Stomach (tissue), 9 donors: Measurements from ENCODE around the gene PRKAR2B. TPM values are rescaled to one million over a fixed set of nuclear protein-coding genes. Genes with fewer than 3 reads are reported as not detected.
"Not testable (repeated sequence)": the region's sequence is repeated elsewhere in the genome, so short reads cannot be mapped to it uniquely, and the experiment has no call there.

Source experiments
- DNase-seq, 2 donors: peaks; one replicate each; pipeline versions ENCODE4 v3.0.0 to v3.0.0-alpha.2; 2013 to 2019
- H3K27ac ChIP-seq, 5 donors: fragments of 200-600 bp in 4 of 5; sonication (generic) in 4 of 5; one replicate each; pipeline ENCODE4 v1.5.1; 2013 to 2019; ENCODE audit warnings: mild to moderate bottlenecking in 1 of 5, moderate library complexity in 1 of 5
- H3K27me3 ChIP-seq, 3 donors: fragments of 200-600 bp; sonication (generic); one replicate each; pipeline ENCODE4 v1.5.1; 2017 to 2019; ENCODE audit warnings: mixed run types in 1 of 3
- H3K36me3 ChIP-seq, 4 donors: fragments of 200-600 bp; sonication (generic); 1 replicate in 3 of 4; 2 replicates in 1 of 4; pipeline ENCODE4 v1.5.1; 2016 to 2019
- H3K4me1 ChIP-seq, 4 donors: fragments of 200-600 bp; sonication (generic); one replicate each; pipeline ENCODE4 v1.5.1; 2016 to 2019
- H3K4me3 ChIP-seq, 4 donors: fragments of 200-600 bp; sonication (generic) in 3 of 4; one replicate each; pipeline ENCODE4 v1.5.1; 2016 to 2019; ENCODE audit warnings: mild to moderate bottlenecking in 1 of 4
- H3K9me3 ChIP-seq, 4 donors: fragments of 200-600 bp; sonication (generic); one replicate each; pipeline ENCODE4 v1.5.1; 2016 to 2019
- EP300 ChIP-seq: sonication (generic); formaldehyde crosslinking; IDR thresholded peaks from one replicate; pipeline ENCODE4 v1.6.1; 2017; ENCODE audit warnings: antibody characterized with exemption
- POLR2A ChIP-seq, 4 donors: fragments of 450-650 bp; IDR thresholded peaks; one replicate each; pipeline ENCODE4 v1.6.1; 2016; ENCODE audit warnings: antibody characterized with exemption in 4 of 4, control low read depth in 2 of 4, mild to moderate bottlenecking in 1 of 4, moderate library complexity in 1 of 4
- POLR2AphosphoS5 ChIP-seq, 3 donors: sonication (generic); formaldehyde crosslinking; IDR thresholded peaks; one replicate each; pipeline ENCODE4 v1.6.1; 2016; ENCODE audit warnings: antibody characterized with exemption in 3 of 3
- WGBS, 5 donors: extraction: QIAGEN DNeasy Blood & Tissue Kit in 3 of 5; methylation state at CpG; one replicate each; pipeline versions ENCODE4 v1.1.5 to v1.1.7; 2013 to 2018; 5-methylcytosine and 5-hydroxymethylcytosine counted together
- intact Hi-C: fragments of 100-400 bp; cut with DNase I; formaldehyde crosslinking; loops from one replicate; pipeline ENCODE4 v1.15.1; 2023; ENCODE audit warnings: low total_unique reads
- polyA plus RNA-seq, 3 donors: library from polyadenylated mRNA; stranded (reverse); fragments of 200-250 nt; gene quantifications; one replicate each; pipeline ENCODE4 v1.2.3, GENCODE V29; 2013
- total RNA-seq, 5 donors: library from RNA; depleted of rRNA; stranded (reverse); fragments of >200 nt; gene quantifications; one replicate each; pipeline versions ENCODE4 v1.1.0 to v1.2.3, GENCODE V29; 2014 to 2016
- TF ChIP-seq, protein P1 (sequence below), 7 experiments: fragments of 450-650 bp in 4 of 7; fragments of 200-600 bp in 3 of 7; sonication (generic) in 3 of 7; IDR thresholded peaks; one replicate each; pipeline ENCODE4 v1.5.1; 2016 to 2019; ENCODE audit warnings: antibody characterized with exemption in 7 of 7, control low read depth in 2 of 7, mild to moderate bottlenecking in 1 of 7
- donor health status: healthy with polysubstance abuse.
- donor health status: Bipolar disorder and iron deficiency.
- donor health status: healthy.

The PRKAR2B gene
- total and polyA plus RNA-seq, 8 donors = 4.7 to 39.6 (median 15.2) TPM

DNA sequence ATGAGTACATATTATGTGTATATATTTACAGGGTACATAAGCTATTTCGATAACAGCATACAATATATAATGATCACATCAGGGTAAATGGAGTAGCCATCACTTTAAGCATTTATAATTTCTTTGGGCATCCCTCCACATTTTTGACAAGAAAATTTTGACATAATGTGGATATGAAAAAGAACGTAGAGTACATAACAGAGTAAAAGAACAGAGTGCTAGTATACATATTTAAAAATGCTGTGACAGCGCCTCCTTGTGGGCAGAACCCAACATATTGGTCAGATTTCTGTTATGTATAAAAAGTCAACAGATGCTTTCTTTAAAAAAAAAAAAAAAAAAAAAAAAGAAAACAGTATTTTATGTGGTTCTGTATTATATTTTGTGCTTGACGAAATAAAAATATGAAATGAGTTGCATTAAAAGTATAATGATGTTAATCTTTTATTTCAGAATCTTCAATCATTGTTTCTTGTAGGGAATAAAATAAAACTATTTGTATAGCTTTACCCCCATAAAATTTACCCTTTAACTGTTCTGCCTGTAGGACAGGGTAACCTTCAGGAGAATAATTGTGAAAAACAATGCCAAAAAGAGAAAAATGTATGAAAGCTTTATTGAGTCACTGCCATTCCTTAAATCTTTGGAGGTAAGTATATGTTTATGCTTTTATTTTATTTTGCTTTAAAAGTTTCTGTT lies 106.0 kb downstream of the PRKAR2B start:
- TF ChIP-seq, protein P1, sequence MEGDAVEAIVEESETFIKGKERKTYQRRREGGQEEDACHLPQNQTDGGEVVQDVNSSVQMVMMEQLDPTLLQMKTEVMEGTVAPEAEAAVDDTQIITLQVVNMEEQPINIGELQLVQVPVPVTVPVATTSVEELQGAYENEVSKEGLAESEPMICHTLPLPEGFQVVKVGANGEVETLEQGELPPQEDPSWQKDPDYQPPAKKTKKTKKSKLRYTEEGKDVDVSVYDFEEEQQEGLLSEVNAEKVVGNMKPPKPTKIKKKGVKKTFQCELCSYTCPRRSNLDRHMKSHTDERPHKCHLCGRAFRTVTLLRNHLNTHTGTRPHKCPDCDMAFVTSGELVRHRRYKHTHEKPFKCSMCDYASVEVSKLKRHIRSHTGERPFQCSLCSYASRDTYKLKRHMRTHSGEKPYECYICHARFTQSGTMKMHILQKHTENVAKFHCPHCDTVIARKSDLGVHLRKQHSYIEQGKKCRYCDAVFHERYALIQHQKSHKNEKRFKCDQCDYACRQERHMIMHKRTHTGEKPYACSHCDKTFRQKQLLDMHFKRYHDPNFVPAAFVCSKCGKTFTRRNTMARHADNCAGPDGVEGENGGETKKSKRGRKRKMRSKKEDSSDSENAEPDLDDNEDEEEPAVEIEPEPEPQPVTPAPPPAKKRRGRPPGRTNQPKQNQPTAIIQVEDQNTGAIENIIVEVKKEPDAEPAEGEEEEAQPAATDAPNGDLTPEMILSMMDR (IDR thresholded peaks at IDR 0.05) = peak in 5 of 7 experiments; percentile 29 to 58 (median 49)
- TF ChIP-seq POLR2AphosphoS5 (IDR thresholded peaks at IDR 0.05) = no peak
- TF ChIP-seq EP300 = no peak
- no peak overlapping the region for H3K27ac ChIP-seq
- peaks cover 0 to 11% (median 7%) of the 10 kb centered on the region in 4 donors for H3K4me1 ChIP-seq
- no peak overlapping the region for H3K4me3 ChIP-seq
- no peaks in the 10 kb centered on the region for H3K9me3 ChIP-seq
- DNase-seq = peak; percentile 83 to 92
- intact Hi-C loops = no loop called here
- H3K36me3 ChIP-seq = peaks cover 0 to 4% (median 0%) of the 10 kb centered on the region in 4 donors
- no peaks in the 10 kb centered on the region for H3K27me3 ChIP-seq
- WGBS, 5 donors = 16 to 21% (median 17%) methylated on average over 4 of the region's 4 CpGs

DNA sequence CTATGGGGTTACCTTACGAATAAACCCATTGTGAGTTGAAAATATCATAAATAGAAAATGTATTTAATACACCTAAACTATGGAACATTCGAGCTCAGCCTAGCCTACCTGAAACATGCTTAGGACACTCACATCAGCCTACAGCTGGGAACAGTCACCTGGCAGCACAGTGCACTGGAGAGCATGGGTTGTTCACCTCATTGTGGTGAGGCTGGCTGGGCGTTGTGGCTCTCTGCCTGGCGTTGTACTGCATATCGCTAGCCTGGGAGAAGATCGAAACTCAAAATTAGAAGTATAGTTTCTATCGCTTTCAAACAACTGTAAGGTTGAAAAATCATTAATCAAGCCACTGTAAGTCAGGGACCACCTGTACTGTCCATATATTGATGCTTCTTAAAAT lies 107.0 kb downstream of the PRKAR2B start:
- Histone ChIP-seq H3K4me1 (peaks cover 0 to 11% (median 7%) of the 10 kb centered on the region in 4 donors), H3K27me3 (no peaks in the 10 kb centered on the region), H3K9me3 (no peaks in the 10 kb centered on the region), H3K36me3 (peaks cover 0 to 4% (median 0%) of the 10 kb centered on the region in 4 donors), H3K4me3 (no peak overlapping the region), H3K27ac (no peak overlapping the region)
- DNase-seq = no peak
- no peak for TF ChIP-seq POLR2A (IDR thresholded peaks at IDR 0.05)
- TF ChIP-seq, protein P1 (IDR thresholded peaks at IDR 0.05) = no peak
- no peak for TF ChIP-seq POLR2AphosphoS5 (IDR thresholded peaks at IDR 0.05)
- TF ChIP-seq EP300 = no peak
- WGBS, 5 donors = 83 to 93% (median 88%) methylated on average over 7 of the region's 7 CpGs
- intact Hi-C loops = no loop called here

GRCh38 chr7:107152011-107152410 lies 107.5 kb downstream of the PRKAR2B start:
- no peaks in the 10 kb centered on the region for H3K9me3 ChIP-seq
- intact Hi-C loops = no loop called here
- no peak for DNase-seq
- H3K4me1 ChIP-seq = peaks cover 0 to 11% (median 7%) of the 10 kb centered on the region in 4 donors
- no peak overlapping the region for H3K4me3 ChIP-seq
- no peak overlapping the region for H3K27ac ChIP-seq
- no peaks in the 10 kb centered on the region for H3K27me3 ChIP-seq
- TF ChIP-seq POLR2AphosphoS5 (IDR thresholded peaks at IDR 0.05) (no peak), EP300 (no peak), POLR2A (IDR thresholded peaks at IDR 0.05) (no peak)
- TF ChIP-seq, protein P1 (IDR thresholded peaks at IDR 0.05) = no peak
- peaks cover 0 to 4% (median 0%) of the 10 kb centered on the region in 4 donors for H3K36me3 ChIP-seq
- 34 to 65% (median 52%) methylated on average over 4 of the region's 4 CpGs for WGBS, 5 donors

GRCh38 chr7:107154826-107155225 lies 110.3 kb downstream of the PRKAR2B start:
- intact Hi-C loops = no loop called here
- Histone ChIP-seq H3K27ac (no peak overlapping the region), H3K4me1 (peaks cover 0 to 3% (median 0%) of the 10 kb centered on the region in 4 donors), H3K36me3 (peaks cover 0 to 4% (median 0%) of the 10 kb centered on the region in 4 donors), H3K9me3 (no peaks in the 10 kb centered on the region), H3K27me3 (no peaks in the 10 kb centered on the region), H3K4me3 (no peak overlapping the region)
- DNase-seq = no peak
- TF ChIP-seq POLR2AphosphoS5 (IDR thresholded peaks at IDR 0.05) (no peak), EP300 (no peak), POLR2A (IDR thresholded peaks at IDR 0.05) (no peak)
- TF ChIP-seq, protein P1 (IDR thresholded peaks at IDR 0.05) = no peak
- 95 to 97% (median 95%) methylated on average over 6 of the region's 6 CpGs for WGBS, 5 donors

DNA sequence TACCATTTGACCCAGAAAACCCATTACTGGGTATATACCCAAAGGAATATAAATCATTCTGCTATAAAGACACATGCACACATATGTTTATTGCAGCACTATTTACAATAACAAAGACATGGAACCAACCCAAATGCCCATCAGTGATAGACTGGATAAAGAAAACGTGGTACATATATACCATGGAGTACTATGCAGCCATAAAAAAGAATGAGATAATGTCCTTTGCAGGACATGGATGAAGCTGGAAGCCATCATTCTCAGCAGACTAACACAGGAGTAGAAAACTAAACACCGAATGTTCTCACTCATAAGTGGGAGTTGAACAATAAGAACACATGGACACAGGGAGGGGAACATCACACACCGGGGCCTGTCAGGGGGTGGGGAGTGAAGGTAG lies 111.2 kb downstream of the PRKAR2B start:
- H3K4me3 ChIP-seq, intact Hi-C loops, H3K36me3 ChIP-seq, H3K27me3 ChIP-seq, H3K9me3 ChIP-seq, H3K4me1 ChIP-seq, DNase-seq, H3K27ac ChIP-seq: not testable (repeated sequence)
- 91 to 94% (median 93%) methylated on average over 3 of the region's 3 CpGs for WGBS, 5 donors
